Measurements from ENCODE around the gene DPP6.

Gene DPP6

DNA sequence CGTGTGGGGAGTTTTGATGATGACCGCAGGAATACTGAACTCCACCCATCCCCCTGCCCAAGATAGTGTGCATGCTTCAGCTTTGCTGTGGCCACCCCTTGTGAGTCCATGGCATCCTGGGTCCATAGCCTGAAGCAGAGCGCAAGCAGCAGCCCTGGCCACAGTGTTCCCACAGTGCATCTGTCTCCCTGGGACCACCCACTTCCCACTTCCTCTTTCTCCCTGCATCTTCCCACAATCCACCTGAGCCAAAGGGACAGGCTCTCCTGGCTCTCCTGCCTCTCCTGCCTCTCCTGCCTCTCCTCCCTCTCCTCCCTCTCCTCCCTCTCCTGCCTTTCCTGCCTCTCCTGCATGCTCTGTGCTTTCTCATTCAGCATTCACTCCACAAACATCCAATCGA is 800.0 kb downstream of the DPP6 start:
- H3K4me3 ChIP-seq (ENCODE audit: control insufficient read depth, low read depth, low read length): no peak overlapping the region
- DNase-seq (ENCODE audit: low read depth): no peak
- TF ChIP-seq, protein P1, sequence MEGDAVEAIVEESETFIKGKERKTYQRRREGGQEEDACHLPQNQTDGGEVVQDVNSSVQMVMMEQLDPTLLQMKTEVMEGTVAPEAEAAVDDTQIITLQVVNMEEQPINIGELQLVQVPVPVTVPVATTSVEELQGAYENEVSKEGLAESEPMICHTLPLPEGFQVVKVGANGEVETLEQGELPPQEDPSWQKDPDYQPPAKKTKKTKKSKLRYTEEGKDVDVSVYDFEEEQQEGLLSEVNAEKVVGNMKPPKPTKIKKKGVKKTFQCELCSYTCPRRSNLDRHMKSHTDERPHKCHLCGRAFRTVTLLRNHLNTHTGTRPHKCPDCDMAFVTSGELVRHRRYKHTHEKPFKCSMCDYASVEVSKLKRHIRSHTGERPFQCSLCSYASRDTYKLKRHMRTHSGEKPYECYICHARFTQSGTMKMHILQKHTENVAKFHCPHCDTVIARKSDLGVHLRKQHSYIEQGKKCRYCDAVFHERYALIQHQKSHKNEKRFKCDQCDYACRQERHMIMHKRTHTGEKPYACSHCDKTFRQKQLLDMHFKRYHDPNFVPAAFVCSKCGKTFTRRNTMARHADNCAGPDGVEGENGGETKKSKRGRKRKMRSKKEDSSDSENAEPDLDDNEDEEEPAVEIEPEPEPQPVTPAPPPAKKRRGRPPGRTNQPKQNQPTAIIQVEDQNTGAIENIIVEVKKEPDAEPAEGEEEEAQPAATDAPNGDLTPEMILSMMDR (conservative IDR thresholded peaks at IDR 0.05; ENCODE audit: control insufficient read depth, insufficient read depth, low read depth, low read length): no peak

DNA sequence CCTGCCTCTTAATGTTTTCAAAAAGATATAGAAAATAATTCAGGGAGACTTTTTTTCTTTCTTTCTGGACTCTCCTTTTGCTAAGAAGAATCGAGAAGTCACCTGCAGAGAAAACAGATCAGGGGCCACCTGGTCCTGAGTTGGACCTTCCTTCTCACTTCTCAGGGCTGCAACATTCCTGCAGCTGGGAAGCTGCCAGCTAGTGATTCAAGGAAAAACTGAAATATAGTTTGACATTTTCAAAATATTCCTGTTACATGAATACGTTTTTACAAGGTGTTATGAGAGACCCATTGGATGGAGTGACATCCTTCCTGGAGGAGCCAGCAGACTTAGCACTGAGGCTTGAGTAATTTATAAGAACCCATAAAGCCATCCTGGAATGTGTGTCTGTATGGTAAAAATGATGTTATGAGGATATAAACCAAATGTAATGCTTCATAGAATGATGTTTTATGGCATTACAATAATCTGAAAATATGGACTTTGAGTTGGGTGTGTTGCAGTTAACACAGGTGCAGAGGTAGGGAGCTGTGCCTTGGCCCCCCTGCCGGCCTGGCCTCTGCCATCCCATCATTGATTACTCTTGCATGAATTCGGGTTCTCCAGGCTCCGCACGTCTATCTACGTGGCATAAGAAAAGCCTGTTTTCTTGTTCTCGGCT is 801.0 kb downstream of the DPP6 start:
- TF ChIP-seq, protein P1 (conservative IDR thresholded peaks at IDR 0.05; ENCODE audit: control insufficient read depth, insufficient read depth, low read depth, low read length): no peak
- no peak for DNase-seq (ENCODE audit: low read depth)
- no peak overlapping the region for H3K4me3 ChIP-seq (ENCODE audit: control insufficient read depth, low read depth, low read length)

DNA sequence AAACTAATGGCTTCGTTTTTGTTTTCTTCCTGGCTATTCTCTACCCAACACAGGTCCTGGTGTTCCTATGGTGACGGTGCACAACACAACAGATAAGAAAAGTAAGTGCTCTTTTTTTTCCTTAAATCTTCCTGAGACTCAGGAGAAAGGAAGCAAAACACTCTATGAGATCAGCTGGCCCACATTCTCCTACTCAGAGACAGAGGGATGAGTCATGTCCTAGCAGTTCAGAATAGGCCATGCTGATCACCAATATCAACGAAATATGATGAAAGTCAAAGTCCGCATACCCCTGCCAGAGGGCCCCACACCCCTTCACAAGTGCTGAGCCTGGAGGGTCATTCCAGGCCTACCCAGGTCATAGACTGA is 801.5 kb downstream of the DPP6 start:
- no peak for DNase-seq (ENCODE audit: low read depth)
- H3K4me3 ChIP-seq (ENCODE audit: control insufficient read depth, low read depth, low read length): no peak overlapping the region
- TF ChIP-seq, protein P1 (conservative IDR thresholded peaks at IDR 0.05; ENCODE audit: control insufficient read depth, insufficient read depth, low read depth, low read length): no peak

DNA sequence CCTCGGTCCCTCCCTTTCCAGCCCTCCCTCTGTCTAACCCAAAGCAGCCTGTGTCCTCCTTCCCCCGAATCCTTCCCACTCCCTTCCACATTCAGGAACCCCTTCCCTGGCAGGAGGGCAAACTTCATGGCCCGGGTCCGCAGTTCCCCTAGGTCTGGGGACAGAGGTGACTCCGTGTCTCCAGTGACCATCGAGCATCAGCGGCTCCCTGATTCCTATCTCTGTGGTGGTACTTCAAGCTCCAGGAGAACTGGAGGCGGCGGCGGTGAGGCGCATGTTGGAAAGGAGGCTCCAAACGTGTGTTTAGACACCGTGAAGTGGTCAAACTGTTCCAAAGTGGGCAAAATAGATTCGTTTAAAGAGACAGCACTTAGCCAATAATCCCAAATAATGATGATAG is 802.6 kb downstream of the DPP6 start:
- no peak overlapping the region for H3K4me3 ChIP-seq (ENCODE audit: control insufficient read depth, low read depth, low read length)
- TF ChIP-seq, protein P1 (conservative IDR thresholded peaks at IDR 0.05; ENCODE audit: control insufficient read depth, insufficient read depth, low read depth, low read length): no peak
- DNase-seq (ENCODE audit: low read depth): no peak

DNA sequence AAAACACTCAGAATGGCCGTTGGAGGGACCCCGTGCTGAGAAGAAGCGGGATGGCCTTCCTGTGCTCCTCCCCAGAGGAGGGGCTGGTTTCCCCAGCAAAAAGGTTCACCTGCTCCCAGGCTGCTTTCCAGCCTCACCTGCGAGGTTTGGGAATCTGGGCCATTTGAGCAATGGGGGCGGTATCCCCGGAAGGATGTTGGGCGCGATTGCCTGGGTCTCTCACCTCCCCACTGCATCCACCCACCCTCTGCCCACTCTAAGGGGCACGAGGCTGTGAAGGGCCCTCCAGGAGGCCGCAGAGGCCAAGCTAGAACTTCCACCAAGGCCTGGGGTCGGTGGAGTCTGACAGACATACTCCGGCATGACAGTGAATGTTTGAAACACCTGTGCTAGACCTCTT is 803.2 kb downstream of the DPP6 start:
- TF ChIP-seq, protein P1 (conservative IDR thresholded peaks at IDR 0.05; ENCODE audit: control insufficient read depth, insufficient read depth, low read depth, low read length): no peak
- no peak for DNase-seq (ENCODE audit: low read depth)
- H3K4me3 ChIP-seq (ENCODE audit: control insufficient read depth, low read depth, low read length): no peak overlapping the region

DNA sequence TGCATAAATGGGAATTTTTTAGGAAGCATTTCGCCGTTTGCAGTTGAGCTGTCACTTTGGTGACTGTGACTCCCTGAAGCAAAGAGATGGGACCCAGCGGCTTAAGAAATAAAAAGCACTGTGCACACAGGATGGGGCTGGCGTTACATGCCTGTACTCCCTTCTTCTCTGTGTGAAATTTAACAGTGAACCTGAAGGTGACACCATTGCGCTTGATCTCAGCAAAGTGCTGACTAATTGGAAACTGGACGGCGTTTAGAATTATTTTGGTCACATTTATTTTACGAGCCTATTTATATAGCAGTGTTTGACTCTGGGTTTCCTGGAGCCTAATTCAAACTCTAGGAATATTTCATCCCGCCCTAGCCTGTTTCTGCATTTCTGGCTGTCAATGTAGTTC is 804.5 kb downstream of the DPP6 start:
- TF ChIP-seq, protein P1 (conservative IDR thresholded peaks at IDR 0.05; ENCODE audit: control insufficient read depth, insufficient read depth, low read depth, low read length): no peak
- DNase-seq (ENCODE audit: low read depth): no peak
- no peak overlapping the region for H3K4me3 ChIP-seq (ENCODE audit: control insufficient read depth, low read depth, low read length)

DNA sequence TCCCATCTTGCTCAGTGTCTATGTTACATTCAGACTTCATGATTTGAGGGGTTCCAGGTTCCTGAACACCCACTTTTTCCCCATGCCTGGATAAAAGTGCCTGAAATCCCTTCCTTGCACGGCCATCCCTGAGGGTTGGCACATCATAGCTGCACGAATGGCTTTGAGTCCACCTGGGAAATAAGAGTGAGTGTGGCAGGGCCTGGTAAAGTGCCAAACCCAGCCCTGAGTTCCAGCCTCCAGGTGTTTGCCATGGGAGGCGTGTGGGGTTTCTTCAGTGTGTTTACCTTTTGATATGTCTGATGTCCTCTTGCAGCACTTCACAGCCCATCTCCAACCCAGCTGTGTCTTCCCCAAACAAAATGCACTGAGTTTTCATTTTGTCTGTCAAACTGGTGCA is 805.0 kb downstream of the DPP6 start:
- TF ChIP-seq, protein P1 (conservative IDR thresholded peaks at IDR 0.05; ENCODE audit: control insufficient read depth, insufficient read depth, low read depth, low read length): no peak
- H3K4me3 ChIP-seq (ENCODE audit: control insufficient read depth, low read depth, low read length): no peak overlapping the region
- DNase-seq (ENCODE audit: low read depth): no peak

Measured in fibroblast of mammary gland (primary cell).